Measurements from ENCODE around the gene LINGO3.

DNA sequence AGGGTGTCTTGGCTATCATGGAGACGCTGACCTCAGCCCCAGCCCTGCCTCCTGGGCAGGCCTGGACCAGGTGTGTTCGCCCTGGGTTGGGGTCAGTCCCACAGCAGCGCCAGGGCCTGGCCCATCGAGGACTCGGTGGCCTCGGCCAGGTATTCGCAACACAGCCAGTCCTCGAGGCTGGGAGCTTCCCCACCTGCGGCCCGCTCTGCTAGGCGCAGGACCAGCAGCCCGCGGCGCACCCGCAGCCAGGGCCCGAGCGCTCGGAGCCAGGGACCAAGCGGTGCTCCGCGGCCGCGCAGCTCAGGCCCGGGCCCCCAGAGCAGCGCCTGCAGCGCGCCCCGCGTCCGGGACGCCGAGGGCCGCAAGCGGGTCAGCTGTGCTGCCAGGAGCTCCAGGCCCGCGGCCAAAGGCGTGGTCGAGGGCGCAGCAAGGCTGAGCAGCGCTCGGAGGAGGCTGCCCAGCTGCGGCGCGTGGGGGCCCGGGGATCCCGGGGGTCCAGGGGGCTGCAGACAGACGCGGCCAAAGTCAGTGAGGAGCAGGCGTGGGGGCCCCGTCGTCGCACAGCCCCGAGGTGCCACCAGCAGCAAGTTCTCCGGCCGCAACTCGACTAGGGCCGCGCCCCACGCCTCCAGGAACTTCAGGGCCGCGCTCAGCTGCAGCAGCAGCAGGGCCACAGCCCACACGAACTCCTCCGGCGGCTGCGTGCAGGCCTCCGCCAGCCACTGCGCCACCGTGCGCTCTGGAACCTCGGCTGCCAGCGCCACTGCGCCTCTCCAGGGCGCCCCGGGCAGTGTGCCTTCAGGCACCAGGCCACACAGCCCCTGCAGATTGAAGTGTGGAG lies 32.1 kb downstream of the LINGO3 start:
- TF ChIP-seq CTCF (IDR thresholded peaks at IDR 0.05): no peak
- TF ChIP-seq EZH2 (IDR thresholded peaks at IDR 0.05; ENCODE audit: borderline replicate concordance, insufficient read depth, low read depth, low read length, poor library complexity, severe bottlenecking): no peak
